Right lobe of liver (tissue), 6 donors: ENCODE data around the gene SERPINF2. TPM values are rescaled to one million over a fixed set of nuclear protein-coding genes. Genes with fewer than 3 reads are reported as not detected.
A peak's percentile ranks its signal among the peaks of the same experiment; 100 is the strongest.

Source experiments
- ATAC-seq, 4 donors: fragments of 200-7000 bp; cut with Tn5 transposase; one replicate each; pipeline ENCODE4 v1.9.1; 2020; ENCODE audit warnings: mild to moderate bottlenecking in 4 of 4, moderate library complexity in 4 of 4
- DNase-seq, 3 donors: peaks; one replicate each; pipeline ENCODE4 v3.0.0-alpha.2; 2020
- H3K27ac ChIP-seq, 3 donors: fragments of 200-600 bp; one replicate each; pipeline ENCODE4 v1.8.0; 2022
- H3K27me3 ChIP-seq, 2 donors: fragments of 200-600 bp; one replicate each; pipeline ENCODE4 v1.8.0; 2022
- H3K36me3 ChIP-seq, 4 donors: fragments of 200-600 bp; sonication (generic) in 1 of 4; one replicate each; pipeline versions ENCODE4 v1.5.1 to v1.8.0; 2017 to 2022; ENCODE audit warnings: control low read depth in 1 of 4
- H3K4me1 ChIP-seq, 4 donors: fragments of 200-600 bp; sonication (generic) in 1 of 4; one replicate each; pipeline versions ENCODE4 v1.5.1 to v1.8.0; 2017 to 2022; ENCODE audit warnings: control low read depth in 1 of 4
- H3K4me3 ChIP-seq, 3 donors: fragments of 200-600 bp; one replicate each; pipeline ENCODE4 v1.8.0; 2022
- H3K9me3 ChIP-seq, 4 donors: fragments of 200-600 bp; sonication (generic) in 1 of 4; one replicate each; pipeline versions ENCODE4 v1.5.1 to v1.8.0; 2017 to 2022; ENCODE audit warnings: control low read depth in 1 of 4
- POLR2A ChIP-seq: fragments of 450-650 bp; IDR thresholded peaks from one replicate; pipeline ENCODE4 v1.6.1; 2017; ENCODE audit warnings: antibody characterized with exemption, mild to moderate bottlenecking
- WGBS: methylation state at CpG from one replicate; pipeline ENCODE4 v1.1.6; 2018; ENCODE audit warnings: low coverage, low lambda C conversion rate; ENCODE audit not compliant: insufficient coverage; ENCODE audit errors: missing lambda C conversion rate; 5-methylcytosine and 5-hydroxymethylcytosine counted together
- intact Hi-C, 2 donors: fragments of 100-400 bp; cut with DNase I; formaldehyde crosslinking; loops; one replicate each; pipeline versions ENCODE4 v1.11.2 to v1.14.1; 2022
- total RNA-seq, 6 experiments: library from RNA; depleted of rRNA in 2 of 6; stranded (reverse); fragments of >200 nt in 2 of 6; fragmentation: NEBNext Ultra II Directional in 3 of 6; extraction: Animal tissue kit (Norgen Biotek cat#: 25700) in 3 of 6; gene quantifications; one replicate each; pipeline versions ENCODE4 v1.1.0 to v1.2.4, GENCODE V29; 2016 to 2023
- TF ChIP-seq, protein P1 (sequence below), 4 donors: fragments of 200-600 bp in 3 of 4; fragments of 450-650 bp in 1 of 4; IDR thresholded peaks; one replicate each; pipeline versions ENCODE4 v1.5.1 to v1.8.0; 2016 to 2022; ENCODE audit warnings: antibody characterized with exemption in 4 of 4, mild to moderate bottlenecking in 2 of 4
- donor health status: DM: no; HTN: yes; CAD: no.
- donor health status: DM: no; HTN: no; CAD: no.
- donor health status: DM: no; HTN: no; CAD: no.
- donor health status: DM: no; HTN: yes; CAD: no.
- donor health status: DM: no; HTN: yes; CAD: no.

The SERPINF2 gene
- total RNA-seq, 6 experiments from 2014 or later = 1,040 to 1,391 (median 1,137) TPM

DNA sequence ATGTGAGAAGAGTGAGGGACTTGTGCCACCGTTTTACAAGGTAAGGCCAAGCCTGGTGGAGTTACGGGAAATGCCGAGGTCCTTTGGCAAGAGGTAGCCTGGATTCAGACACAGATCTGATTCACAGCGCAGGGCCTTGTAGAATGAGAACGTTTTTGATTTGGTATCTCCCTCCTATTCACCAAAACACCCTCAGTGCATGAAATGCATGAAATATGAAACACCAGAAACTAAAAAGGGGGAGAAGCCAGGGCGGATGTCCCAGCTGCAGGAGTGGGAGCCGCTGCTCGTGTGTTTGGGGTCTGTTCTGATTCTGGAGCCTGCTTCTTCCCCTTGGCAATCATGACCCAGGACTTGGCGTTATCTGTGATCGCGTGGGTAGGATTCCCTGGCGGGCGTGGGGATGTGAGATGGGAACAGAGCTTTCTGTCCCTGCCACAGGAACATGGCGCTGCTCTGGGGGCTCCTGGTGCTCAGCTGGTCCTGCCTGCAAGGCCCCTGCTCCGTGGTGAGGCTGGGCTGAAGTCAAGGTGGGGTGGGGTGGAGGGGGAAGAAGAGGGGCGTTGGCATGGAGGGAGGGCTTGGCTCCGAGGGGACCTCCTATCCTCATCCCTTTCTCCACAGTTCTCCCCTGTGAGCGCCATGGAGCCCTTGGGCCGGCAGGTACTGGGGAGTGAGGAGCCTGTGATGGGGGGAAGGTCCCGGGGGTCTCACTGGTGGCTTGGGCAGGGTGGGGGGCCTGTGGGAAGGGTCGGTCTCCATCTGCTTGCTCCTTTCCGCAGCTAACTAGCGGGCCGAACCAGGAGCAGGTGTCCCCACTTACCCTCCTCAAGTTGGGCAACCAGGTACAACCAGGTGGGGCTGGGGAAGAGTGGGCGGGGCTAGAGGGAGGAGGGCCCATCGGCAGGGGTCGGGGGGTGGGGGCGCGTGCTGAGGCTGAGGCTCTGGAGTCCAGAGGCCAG, 2.2 kb downstream of the SERPINF2 start:
- ATAC-seq (peak; percentile 31 to 45 (median 38)), DNase-seq (peak; percentile 69 to 81 (median 75))

DNA sequence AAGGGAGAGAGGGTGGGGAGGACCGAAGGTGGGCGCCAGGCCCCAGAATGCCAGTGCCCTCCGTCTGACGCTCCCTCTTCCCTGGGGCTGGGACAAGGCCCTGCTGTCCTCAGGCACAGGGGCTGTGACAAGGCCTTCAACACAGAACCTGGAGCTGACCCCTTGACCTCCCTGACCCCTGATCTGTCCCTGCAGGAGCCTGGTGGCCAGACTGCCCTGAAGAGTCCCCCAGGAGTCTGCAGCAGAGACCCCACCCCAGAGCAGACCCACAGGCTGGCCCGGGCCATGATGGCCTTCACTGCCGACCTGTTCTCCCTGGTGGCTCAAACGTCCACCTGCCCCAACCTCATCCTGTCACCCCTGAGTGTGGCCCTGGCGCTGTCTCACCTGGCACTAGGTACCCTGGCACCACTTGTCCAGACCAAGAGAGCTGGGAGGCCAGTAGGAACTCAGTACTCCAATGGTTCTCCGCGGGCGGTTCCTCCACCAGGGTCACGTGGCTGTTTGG, 2.9 kb downstream of the SERPINF2 start:
- H3K36me3 ChIP-seq = peaks cover 0 to 43% (median 14%) of the 10 kb centered on the region in 4 donors
- peak overlapping the region in 2 of 3 donors; percentile 26 to 49 for H3K27ac ChIP-seq
- DNase-seq (peak in 2 of 3 donors; percentile 60 to 65), ATAC-seq (peak; percentile 3 to 11 (median 8))
- intact Hi-C loops = no loop called here
- H3K4me1 ChIP-seq = peaks cover 0 to 51% (median 17%) of the 10 kb centered on the region in 4 donors
- WGBS = 30% methylated on average over 2 of the region's 12 CpGs
- no peak for TF ChIP-seq POLR2A
- TF ChIP-seq, protein P1, sequence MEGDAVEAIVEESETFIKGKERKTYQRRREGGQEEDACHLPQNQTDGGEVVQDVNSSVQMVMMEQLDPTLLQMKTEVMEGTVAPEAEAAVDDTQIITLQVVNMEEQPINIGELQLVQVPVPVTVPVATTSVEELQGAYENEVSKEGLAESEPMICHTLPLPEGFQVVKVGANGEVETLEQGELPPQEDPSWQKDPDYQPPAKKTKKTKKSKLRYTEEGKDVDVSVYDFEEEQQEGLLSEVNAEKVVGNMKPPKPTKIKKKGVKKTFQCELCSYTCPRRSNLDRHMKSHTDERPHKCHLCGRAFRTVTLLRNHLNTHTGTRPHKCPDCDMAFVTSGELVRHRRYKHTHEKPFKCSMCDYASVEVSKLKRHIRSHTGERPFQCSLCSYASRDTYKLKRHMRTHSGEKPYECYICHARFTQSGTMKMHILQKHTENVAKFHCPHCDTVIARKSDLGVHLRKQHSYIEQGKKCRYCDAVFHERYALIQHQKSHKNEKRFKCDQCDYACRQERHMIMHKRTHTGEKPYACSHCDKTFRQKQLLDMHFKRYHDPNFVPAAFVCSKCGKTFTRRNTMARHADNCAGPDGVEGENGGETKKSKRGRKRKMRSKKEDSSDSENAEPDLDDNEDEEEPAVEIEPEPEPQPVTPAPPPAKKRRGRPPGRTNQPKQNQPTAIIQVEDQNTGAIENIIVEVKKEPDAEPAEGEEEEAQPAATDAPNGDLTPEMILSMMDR (IDR thresholded peaks at IDR 0.05) = no peak
- no peaks in the 10 kb centered on the region for H3K9me3 ChIP-seq
- H3K27me3 ChIP-seq = no peaks in the 10 kb centered on the region
- peak overlapping the region; percentile 66 to 84 (median 79) for H3K4me3 ChIP-seq

More for the DNA sequence above, 2.2 kb downstream of the SERPINF2 start:
- Histone ChIP-seq H3K4me1 (peaks cover 0 to 47% (median 16%) of the 10 kb centered on the region in 4 donors), H3K27ac (peak overlapping the region; percentile 71 to 88 (median 81)), H3K27me3 (no peaks in the 10 kb centered on the region), H3K36me3 (peaks cover 0 to 36% (median 12%) of the 10 kb centered on the region in 4 donors), H3K4me3 (peak overlapping the region; percentile 66 to 84 (median 79)), H3K9me3 (no peaks in the 10 kb centered on the region)
- intact Hi-C loops = no loop called here
- TF ChIP-seq, protein P1 (IDR thresholded peaks at IDR 0.05) = no peak
- no peak for TF ChIP-seq POLR2A
- WGBS = 35% methylated on average over 10 of the region's 29 CpGs

DNA sequence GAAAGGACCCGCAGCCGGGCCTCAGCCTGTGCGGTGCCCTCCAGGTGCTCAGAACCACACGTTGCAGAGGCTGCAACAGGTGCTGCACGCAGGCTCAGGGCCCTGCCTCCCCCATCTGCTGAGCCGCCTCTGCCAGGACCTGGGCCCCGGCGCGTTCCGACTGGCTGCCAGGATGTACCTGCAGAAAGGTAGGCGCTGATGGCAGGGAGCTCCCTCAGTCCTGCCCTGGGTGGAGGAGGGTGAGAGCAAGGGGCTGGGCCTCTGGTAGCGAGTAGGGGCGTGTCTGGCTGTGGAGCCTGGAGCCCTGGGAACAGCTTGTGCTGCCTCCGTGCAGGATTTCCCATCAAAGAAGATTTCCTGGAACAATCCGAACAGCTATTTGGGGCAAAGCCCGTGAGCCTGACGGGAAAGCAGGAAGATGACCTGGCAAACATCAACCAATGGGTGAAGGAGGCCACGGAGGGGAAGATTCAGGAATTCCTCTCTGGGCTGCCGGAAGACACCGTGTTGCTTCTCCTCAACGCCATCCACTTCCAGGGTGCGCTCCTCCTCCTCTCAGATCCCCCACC, 4.4 kb downstream of the SERPINF2 start:
- 33% methylated on average over 7 of the region's 22 CpGs for WGBS
- DNase-seq = peak; percentile 87 to 91 (median 89)

DNA sequence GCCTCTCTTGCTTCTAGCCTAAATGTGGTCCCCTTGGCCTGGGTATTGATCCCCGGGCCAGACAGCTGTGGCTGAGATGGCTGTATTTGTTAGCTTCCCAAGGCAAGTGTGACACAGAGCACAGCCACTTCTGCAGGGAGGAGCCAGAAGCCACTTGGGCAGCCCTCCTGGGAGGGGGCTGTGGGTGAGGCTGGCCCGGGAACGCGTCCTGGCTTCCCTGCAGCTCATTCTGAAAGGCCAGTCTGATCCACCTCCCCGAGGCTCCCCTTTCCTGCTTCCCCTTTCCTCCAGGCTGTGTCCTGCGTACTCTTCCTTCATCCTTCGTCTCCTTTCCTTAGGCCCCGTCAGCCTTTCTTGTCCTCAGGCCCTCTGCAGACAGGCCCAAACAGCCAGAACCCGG, 8.0 kb downstream of the SERPINF2 start:
- Histone ChIP-seq H3K4me3 (no peak overlapping the region), H3K4me1 (peaks cover 0 to 83% (median 20%) of the 10 kb centered on the region in 4 donors), H3K27me3 (no peaks in the 10 kb centered on the region), H3K27ac (peak overlapping the region in 2 of 3 donors; percentile 11 to 33), H3K9me3 (no peaks in the 10 kb centered on the region), H3K36me3 (peaks cover 0 to 71% (median 19%) of the 10 kb centered on the region in 4 donors)
- intact Hi-C loops = no loop called here
- TF ChIP-seq, protein P1 (IDR thresholded peaks at IDR 0.05) = no peak
- DNase-seq = no peak
- ATAC-seq = no peak
- 63% methylated on average over 7 of the region's 9 CpGs for WGBS

More for the DNA sequence above, 4.4 kb downstream of the SERPINF2 start:
- Histone ChIP-seq H3K4me1 (peaks cover 0 to 57% (median 19%) of the 10 kb centered on the region in 4 donors), H3K9me3 (no peaks in the 10 kb centered on the region), H3K27me3 (no peaks in the 10 kb centered on the region), H3K27ac (peak overlapping the region; percentile 49 to 65 (median 65)), H3K4me3 (peak overlapping the region in 2 of 3 donors; percentile 79 to 84), H3K36me3 (peaks cover 0 to 52% (median 19%) of the 10 kb centered on the region in 4 donors)
- peak; percentile 81 for TF ChIP-seq POLR2A
- TF ChIP-seq, protein P1 (IDR thresholded peaks at IDR 0.05) = peak in 1 of 4 donors; percentile 18
- ATAC-seq = peak; percentile 53 to 81 (median 72)
- intact Hi-C loops = no loop called here
